ENCODE measurements around the gene EVPL. TPM values are rescaled to one million over a fixed set of nuclear protein-coding genes. Genes with fewer than 3 reads are reported as not detected.

Gene EVPL
- total and polyA plus RNA-seq, 2 of the 13 experiments (the other 11 are each of a cell fraction or from before 2014, with no cell fraction given), result 2.1 to 8.2 TPM

DNA sequence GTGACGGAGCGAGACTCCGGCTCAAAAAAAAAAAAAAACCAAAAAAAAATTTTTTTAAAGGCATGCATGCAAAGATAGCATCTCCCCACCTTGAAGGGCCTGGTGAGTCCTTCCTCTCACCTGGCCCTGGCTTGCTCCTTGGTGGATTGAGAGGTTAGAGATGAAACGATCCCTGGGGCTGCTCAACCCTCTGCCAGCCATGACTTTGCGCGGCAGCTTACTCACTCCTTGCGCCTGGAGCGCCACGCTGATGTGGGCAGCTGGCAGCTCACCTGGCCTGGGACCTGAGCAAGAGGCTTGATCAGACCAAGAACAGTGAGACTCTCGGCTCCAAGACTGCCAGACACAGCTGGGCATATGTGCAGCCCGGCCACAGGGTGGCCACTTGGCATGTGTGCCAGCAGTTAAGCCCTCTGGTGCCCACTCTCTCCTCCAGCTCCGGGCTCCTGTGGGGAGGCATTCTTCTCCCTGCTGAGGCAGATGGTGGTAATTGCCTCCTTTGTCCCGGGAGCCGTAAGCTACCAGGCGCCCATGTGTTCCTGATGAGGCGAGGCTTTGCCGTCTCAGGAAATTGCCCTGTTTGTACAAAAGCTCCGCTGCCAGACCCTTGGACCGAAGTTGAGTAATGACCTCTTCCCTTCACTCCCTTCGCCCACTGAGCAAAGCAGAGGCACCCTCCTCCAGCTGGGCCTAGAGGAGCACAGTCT is 5.1 kb upstream of the EVPL start (continued):
- TF ChIP-seq, protein P1, sequence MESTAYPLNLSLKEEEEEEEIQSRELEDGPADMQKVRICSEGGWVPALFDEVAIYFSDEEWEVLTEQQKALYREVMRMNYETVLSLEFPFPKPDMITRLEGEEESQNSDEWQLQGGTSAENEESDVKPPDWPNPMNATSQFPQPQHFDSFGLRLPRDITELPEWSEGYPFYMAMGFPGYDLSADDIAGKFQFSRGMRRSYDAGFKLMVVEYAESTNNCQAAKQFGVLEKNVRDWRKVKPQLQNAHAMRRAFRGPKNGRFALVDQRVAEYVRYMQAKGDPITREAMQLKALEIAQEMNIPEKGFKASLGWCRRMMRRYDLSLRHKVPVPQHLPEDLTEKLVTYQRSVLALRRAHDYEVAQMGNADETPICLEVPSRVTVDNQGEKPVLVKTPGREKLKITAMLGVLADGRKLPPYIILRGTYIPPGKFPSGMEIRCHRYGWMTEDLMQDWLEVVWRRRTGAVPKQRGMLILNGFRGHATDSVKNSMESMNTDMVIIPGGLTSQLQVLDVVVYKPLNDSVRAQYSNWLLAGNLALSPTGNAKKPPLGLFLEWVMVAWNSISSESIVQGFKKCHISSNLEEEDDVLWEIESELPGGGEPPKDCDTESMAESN (CRISPR knock-in tag; conservative IDR thresholded peaks at IDR 0.05), result no peak
- TF ChIP-seq MLLT10 (CRISPR knock-in tag; IDR thresholded peaks at IDR 0.05) (no peak), ZFP1 (CRISPR knock-in tag; IDR thresholded peaks at IDR 0.05) (0 out of 2 replicates have a peak, but pooled peaks have one; percentile 32), ZSCAN25 (CRISPR knock-in tag; IDR thresholded peaks at IDR 0.05) (peak; percentile 70; the same call in 1 of the 2 replicates), RBFOX2 (IDR thresholded peaks at IDR 0.05; ENCODE audit: low read depth, low read length) (no peak), ZBTB7A (CRISPR knock-in tag; IDR thresholded peaks at IDR 0.05) (peak; percentile 72; the same call in 1 of the 2 replicates), ETV6 (CRISPR knock-in tag; conservative IDR thresholded peaks at IDR 0.05) (peak; percentile 66; the same call in 1 of the 2 replicates), MXD4 (CRISPR knock-in tag; IDR thresholded peaks at IDR 0.05) (no peak), SRF (IDR thresholded peaks at IDR 0.05; ENCODE audit: low read depth, low read length) (no peak), U2AF2 (IDR thresholded peaks at IDR 0.05; ENCODE audit: low read depth, low read length) (no peak), AHR (CRISPR knock-in tag; IDR thresholded peaks at IDR 0.05) (peak; percentile 51; the same call in 1 of the 2 replicates), ZEB1 (IDR thresholded peaks at IDR 0.05; ENCODE audit: insufficient replicate concordance, low read depth) (peak; percentile 32), SP4 (CRISPR knock-in tag; IDR thresholded peaks at IDR 0.05) (peak; percentile 58; the same call in 1 of the 2 replicates), ZNF777 (CRISPR knock-in tag; IDR thresholded peaks at IDR 0.05) (peak; percentile 64), DNMT3B (CRISPR knock-in tag; conservative IDR thresholded peaks at IDR 0.05) (no peak), RXRB (CRISPR knock-in tag; IDR thresholded peaks at IDR 0.05; ENCODE audit: borderline replicate concordance) (peak; percentile 41; the same call in 1 of the 2 replicates), ZNF263 (CRISPR knock-in tag; IDR thresholded peaks at IDR 0.05) (peak; percentile 95), HOXA5 (CRISPR knock-in tag; IDR thresholded peaks at IDR 0.05) (peak; percentile 66; the same call in 1 of the 2 replicates)
- TF ChIP-seq, protein P2, sequence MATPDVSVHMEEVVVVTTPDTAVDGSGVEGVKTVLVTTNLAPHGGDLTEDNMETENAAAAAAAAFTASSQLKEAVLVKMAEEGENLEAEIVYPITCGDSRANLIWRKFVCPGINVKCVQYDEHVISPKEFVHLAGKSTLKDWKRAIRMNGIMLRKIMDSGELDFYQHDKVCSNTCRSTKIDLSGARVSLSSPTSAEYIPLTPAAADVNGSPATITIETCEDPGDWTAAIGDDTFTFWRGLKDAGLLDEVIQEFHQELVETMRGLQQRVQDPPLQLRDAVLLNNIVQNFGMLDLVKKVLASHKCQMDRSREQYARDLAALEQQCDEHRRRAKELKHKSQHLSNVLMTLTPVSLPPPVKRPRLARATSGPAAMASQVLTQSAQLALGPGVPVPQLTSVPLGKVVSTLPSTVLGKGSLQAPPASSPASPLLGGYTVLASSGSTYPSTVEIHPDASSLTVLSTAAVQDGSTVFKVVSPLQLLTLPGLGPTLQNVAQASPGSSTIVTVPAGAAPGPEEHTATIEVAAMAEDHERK (CRISPR knock-in tag; IDR thresholded peaks at IDR 0.05; ENCODE audit: low read depth), result no peak
- TF ChIP-seq, protein P3, sequence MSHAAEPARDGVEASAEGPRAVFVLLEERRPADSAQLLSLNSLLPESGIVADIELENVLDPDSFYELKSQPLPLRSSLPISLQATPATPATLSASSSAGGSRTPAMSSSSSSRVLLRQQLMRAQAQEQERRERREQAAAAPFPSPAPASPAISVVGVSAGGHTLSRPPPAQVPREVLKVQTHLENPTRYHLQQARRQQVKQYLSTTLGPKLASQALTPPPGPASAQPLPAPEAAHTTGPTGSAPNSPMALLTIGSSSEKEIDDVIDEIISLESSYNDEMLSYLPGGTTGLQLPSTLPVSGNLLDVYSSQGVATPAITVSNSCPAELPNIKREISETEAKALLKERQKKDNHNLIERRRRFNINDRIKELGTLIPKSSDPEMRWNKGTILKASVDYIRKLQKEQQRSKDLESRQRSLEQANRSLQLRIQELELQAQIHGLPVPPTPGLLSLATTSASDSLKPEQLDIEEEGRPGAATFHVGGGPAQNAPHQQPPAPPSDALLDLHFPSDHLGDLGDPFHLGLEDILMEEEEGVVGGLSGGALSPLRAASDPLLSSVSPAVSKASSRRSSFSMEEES (CRISPR knock-in tag; IDR thresholded peaks at IDR 0.05), result peak; percentile 35; the same call in 1 of the 2 replicates
- TF ChIP-seq, protein P4, sequence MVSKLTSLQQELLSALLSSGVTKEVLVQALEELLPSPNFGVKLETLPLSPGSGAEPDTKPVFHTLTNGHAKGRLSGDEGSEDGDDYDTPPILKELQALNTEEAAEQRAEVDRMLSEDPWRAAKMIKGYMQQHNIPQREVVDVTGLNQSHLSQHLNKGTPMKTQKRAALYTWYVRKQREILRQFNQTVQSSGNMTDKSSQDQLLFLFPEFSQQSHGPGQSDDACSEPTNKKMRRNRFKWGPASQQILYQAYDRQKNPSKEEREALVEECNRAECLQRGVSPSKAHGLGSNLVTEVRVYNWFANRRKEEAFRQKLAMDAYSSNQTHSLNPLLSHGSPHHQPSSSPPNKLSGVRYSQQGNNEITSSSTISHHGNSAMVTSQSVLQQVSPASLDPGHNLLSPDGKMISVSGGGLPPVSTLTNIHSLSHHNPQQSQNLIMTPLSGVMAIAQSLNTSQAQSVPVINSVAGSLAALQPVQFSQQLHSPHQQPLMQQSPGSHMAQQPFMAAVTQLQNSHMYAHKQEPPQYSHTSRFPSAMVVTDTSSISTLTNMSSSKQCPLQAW (CRISPR knock-in tag; IDR thresholded peaks at IDR 0.05), result peak; percentile 72; the same call in 1 of the 2 replicates
- TF ChIP-seq, protein P5, sequence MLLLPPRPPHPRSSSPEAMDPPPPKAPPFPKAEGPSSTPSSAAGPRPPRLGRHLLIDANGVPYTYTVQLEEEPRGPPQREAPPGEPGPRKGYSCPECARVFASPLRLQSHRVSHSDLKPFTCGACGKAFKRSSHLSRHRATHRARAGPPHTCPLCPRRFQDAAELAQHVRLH (CRISPR knock-in tag; IDR thresholded peaks at IDR 0.05; ENCODE audit: borderline replicate concordance, low read depth), result peak; percentile 64; the same call in 1 of the 2 replicates
- TF ChIP-seq, protein P6, sequence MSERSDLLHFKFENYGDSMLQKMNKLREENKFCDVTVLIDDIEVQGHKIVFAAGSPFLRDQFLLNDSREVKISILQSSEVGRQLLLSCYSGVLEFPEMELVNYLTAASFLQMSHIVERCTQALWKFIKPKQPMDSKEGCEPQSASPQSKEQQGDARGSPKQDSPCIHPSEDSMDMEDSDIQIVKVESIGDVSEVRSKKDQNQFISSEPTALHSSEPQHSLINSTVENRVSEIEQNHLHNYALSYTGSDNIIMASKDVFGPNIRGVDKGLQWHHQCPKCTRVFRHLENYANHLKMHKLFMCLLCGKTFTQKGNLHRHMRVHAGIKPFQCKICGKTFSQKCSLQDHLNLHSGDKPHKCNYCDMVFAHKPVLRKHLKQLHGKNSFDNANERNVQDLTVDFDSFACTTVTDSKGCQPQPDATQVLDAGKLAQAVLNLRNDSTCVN (CRISPR knock-in tag; IDR thresholded peaks at IDR 0.05; ENCODE audit: borderline replicate concordance), result 0 out of 2 replicates have a peak, but pooled peaks have one; percentile 41

Measured in HepG2 (cell line).